HG02763 (cell line): ENCODE data around the gene AFTPH.

Source experiments
- ATAC-seq: cut with Tn5 transposase; IDR thresholded peaks from one replicate; pipeline ENCODE4 v1.9.1; 2021; ENCODE audit warnings: mild to moderate bottlenecking, moderate library complexity; ENCODE audit not compliant: unreplicated experiment

The AFTPH gene

GRCh38 chr2:64609227-64609941, 85.3 kb downstream of the AFTPH start:
- ATAC-seq, result peak; percentile 41

- no peak for ATAC-seq
These were observed 85.8 kb downstream of the AFTPH start for GRCh38 chr2:64609942-64610281.

GRCh38 chr2:64610316-64610855, 86.3 kb downstream of the AFTPH start:
- ATAC-seq, result no peak

GRCh38 chr2:64612575-64613195, 88.6 kb downstream of the AFTPH start:
- ATAC-seq, result no peak

- no peak for ATAC-seq
These were observed 89.1 kb downstream of the AFTPH start for GRCh38 chr2:64613276-64613675.

GRCh38 chr2:64615192-64615763, 91.2 kb downstream of the AFTPH start:
- no peak for ATAC-seq

GRCh38 chr2:64615844-64616536, 91.9 kb downstream of the AFTPH start:
- ATAC-seq, result no peak

- ATAC-seq, result no peak
These were observed 93.6 kb downstream of the AFTPH start for GRCh38 chr2:64617631-64618151.

- no peak for ATAC-seq
These were observed 96.5 kb downstream of the AFTPH start for GRCh38 chr2:64620661-64621060.

GRCh38 chr2:64622443-64623241, 98.5 kb downstream of the AFTPH start:
- no peak for ATAC-seq

GRCh38 chr2:64623242-64623850, 99.2 kb downstream of the AFTPH start:
- ATAC-seq, result no peak

GRCh38 chr2:64624108-64624610, 100.0 kb downstream of the AFTPH start:
- no peak for ATAC-seq

GRCh38 chr2:64624862-64625261, 100.7 kb downstream of the AFTPH start:
- no peak for ATAC-seq

GRCh38 chr2:64625299-64626145, 101.4 kb downstream of the AFTPH start:
- ATAC-seq, result no peak

- no peak for ATAC-seq
These were observed 102.2 kb downstream of the AFTPH start for GRCh38 chr2:64626146-64626809.

GRCh38 chr2:64626963-64627760, 103.0 kb downstream of the AFTPH start:
- ATAC-seq, result no peak
